ENCODE measurements around the gene CEP41. TPM values are rescaled to one million over a fixed set of nuclear protein-coding genes. Genes with fewer than 3 reads are reported as not detected.

Gene CEP41
- total RNA-seq, 1 donor from 2014 or later, result 16.5 TPM

DNA sequence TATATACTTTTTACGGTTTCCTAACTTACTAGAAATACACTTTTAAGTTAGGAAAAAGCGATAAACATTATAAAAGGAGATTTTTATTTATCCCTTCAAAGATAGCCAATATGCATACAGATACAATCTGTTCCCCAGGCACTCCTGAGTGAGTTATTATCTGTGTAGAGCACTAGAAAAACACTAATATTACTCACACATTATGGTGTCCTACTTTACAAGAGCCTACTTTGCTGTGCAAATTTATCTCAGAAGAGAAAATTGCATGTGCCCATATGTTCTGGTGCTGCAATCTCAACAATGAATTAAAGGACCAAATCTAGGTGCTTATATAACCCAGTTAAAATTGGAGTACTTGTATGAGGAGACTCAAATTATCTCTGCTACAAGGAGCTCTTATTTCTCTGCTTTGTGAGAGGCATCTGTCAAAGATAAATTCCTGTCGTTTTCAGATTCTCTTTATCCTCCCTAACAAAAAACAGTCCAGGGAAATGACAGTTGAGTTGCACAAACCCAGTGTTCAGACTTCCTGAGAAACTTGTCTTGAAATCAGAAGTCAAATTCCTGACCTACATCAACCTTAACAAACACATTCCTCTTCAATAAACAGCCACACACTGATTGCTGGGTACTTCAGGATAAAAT is 31.6 kb downstream of the CEP41 start:
- no peak for DNase-seq (ENCODE audit: low spot score)
- H3K27me3 Mint-ChIP-seq (ENCODE audit: insufficient read depth, low read depth), result no peaks in the 10 kb centered on the region
- Histone ChIP-seq H3K27ac (no peak overlapping the region), H3K9ac (no peak overlapping the region), H3K27me3 (no peaks in the 10 kb centered on the region), H2AFZ (replicated peaks) (no peak overlapping the region), H3K36me3 (no peaks in the 10 kb centered on the region), H3K4me2 (no peak overlapping the region), H4K20me1 (ENCODE audit: low read depth) (no peaks in the 10 kb centered on the region), H3K9me3 (ENCODE audit: low read depth) (no peaks in the 10 kb centered on the region), H3K79me2 (ENCODE audit: low read depth) (no peaks in the 10 kb centered on the region), H3K4me1 (no peaks in the 10 kb centered on the region), H3K4me3 (no peak overlapping the region), H3F3A (ENCODE audit: low read depth) (no peaks in the 10 kb centered on the region)
- H3K4me1 Mint-ChIP-seq, result peaks cover 21% of the 10 kb centered on the region
- H3K4me3 Mint-ChIP-seq, result no peak overlapping the region
- no peaks in the 10 kb centered on the region for H3K9me3 Mint-ChIP-seq
- H3K36me3 Mint-ChIP-seq, result peaks cover 7% of the 10 kb centered on the region
- no peak overlapping the region for H3K27ac Mint-ChIP-seq
- TF ChIP-seq EZH2phosphoT487 (IDR thresholded peaks at IDR 0.05) (no peak), EZH2 (IDR thresholded peaks at IDR 0.05) (no peak)
- TF ChIP-seq, protein P1, sequence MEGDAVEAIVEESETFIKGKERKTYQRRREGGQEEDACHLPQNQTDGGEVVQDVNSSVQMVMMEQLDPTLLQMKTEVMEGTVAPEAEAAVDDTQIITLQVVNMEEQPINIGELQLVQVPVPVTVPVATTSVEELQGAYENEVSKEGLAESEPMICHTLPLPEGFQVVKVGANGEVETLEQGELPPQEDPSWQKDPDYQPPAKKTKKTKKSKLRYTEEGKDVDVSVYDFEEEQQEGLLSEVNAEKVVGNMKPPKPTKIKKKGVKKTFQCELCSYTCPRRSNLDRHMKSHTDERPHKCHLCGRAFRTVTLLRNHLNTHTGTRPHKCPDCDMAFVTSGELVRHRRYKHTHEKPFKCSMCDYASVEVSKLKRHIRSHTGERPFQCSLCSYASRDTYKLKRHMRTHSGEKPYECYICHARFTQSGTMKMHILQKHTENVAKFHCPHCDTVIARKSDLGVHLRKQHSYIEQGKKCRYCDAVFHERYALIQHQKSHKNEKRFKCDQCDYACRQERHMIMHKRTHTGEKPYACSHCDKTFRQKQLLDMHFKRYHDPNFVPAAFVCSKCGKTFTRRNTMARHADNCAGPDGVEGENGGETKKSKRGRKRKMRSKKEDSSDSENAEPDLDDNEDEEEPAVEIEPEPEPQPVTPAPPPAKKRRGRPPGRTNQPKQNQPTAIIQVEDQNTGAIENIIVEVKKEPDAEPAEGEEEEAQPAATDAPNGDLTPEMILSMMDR (IDR thresholded peaks at IDR 0.05), result no peak

- DNase-seq (ENCODE audit: low spot score), result no peak
- Histone ChIP-seq H3K4me2 (no peak overlapping the region), H3K4me3 (no peak overlapping the region), H4K20me1 (ENCODE audit: low read depth) (no peaks in the 10 kb centered on the region), H3K9me3 (ENCODE audit: low read depth) (no peaks in the 10 kb centered on the region), H3K9ac (no peak overlapping the region), H3K4me1 (no peaks in the 10 kb centered on the region), H2AFZ (replicated peaks) (no peak overlapping the region), H3K27ac (no peak overlapping the region), H3K79me2 (ENCODE audit: low read depth) (no peaks in the 10 kb centered on the region), H3K36me3 (no peaks in the 10 kb centered on the region), H3F3A (ENCODE audit: low read depth) (no peaks in the 10 kb centered on the region), H3K27me3 (no peaks in the 10 kb centered on the region)
- Mint-ChIP-seq H3K27ac (no peak overlapping the region), H3K9me3 (no peaks in the 10 kb centered on the region), H3K4me1 (peaks cover 5% of the 10 kb centered on the region), H3K4me3 (no peak overlapping the region), H3K36me3 (peaks cover 15% of the 10 kb centered on the region), H3K27me3 (ENCODE audit: insufficient read depth, low read depth) (no peaks in the 10 kb centered on the region)
- TF ChIP-seq EZH2phosphoT487 (IDR thresholded peaks at IDR 0.05) (no peak), EZH2 (IDR thresholded peaks at IDR 0.05) (no peak)
- TF ChIP-seq, protein P1 (IDR thresholded peaks at IDR 0.05), result no peak
Observed at GRCh38 chr7:130405003-130405402, 35.8 kb downstream of the CEP41 start.

GRCh38 chr7:130401578-130401977 is 39.2 kb downstream of the CEP41 start:
- DNase-seq (ENCODE audit: low spot score), result no peak
- TF ChIP-seq EZH2 (IDR thresholded peaks at IDR 0.05), result no peak
- Mint-ChIP-seq H3K4me1 (peaks cover 18% of the 10 kb centered on the region), H3K27ac (no peak overlapping the region), H3K9me3 (no peaks in the 10 kb centered on the region), H3K36me3 (peaks cover 26% of the 10 kb centered on the region), H3K4me3 (no peak overlapping the region), H3K27me3 (ENCODE audit: insufficient read depth, low read depth) (no peaks in the 10 kb centered on the region)
- Histone ChIP-seq H3K4me1 (peaks cover 1% of the 10 kb centered on the region), H3K4me2 (no peak overlapping the region), H3K79me2 (ENCODE audit: low read depth) (no peaks in the 10 kb centered on the region), H3K9me3 (ENCODE audit: low read depth) (no peaks in the 10 kb centered on the region), H2AFZ (replicated peaks) (no peak overlapping the region), H3F3A (ENCODE audit: low read depth) (no peaks in the 10 kb centered on the region), H3K27ac (no peak overlapping the region), H4K20me1 (ENCODE audit: low read depth) (no peaks in the 10 kb centered on the region), H3K36me3 (no peaks in the 10 kb centered on the region), H3K27me3 (no peaks in the 10 kb centered on the region), H3K9ac (no peak overlapping the region), H3K4me3 (no peak overlapping the region)

GRCh38 chr7:130401101-130401500 is 39.7 kb downstream of the CEP41 start:
- no peak overlapping the region for H3K27ac Mint-ChIP-seq

More at GRCh38 chr7:130401101-130401500, 39.7 kb downstream of the CEP41 start:
- Histone ChIP-seq H3K79me2 (ENCODE audit: low read depth) (no peaks in the 10 kb centered on the region), H3K4me3 (no peak overlapping the region), H3K9ac (no peak overlapping the region), H3K4me1 (peaks cover 6% of the 10 kb centered on the region), H3K27ac (no peak overlapping the region), H3K9me3 (ENCODE audit: low read depth) (no peaks in the 10 kb centered on the region), H4K20me1 (ENCODE audit: low read depth) (no peaks in the 10 kb centered on the region), H2AFZ (replicated peaks) (no peak overlapping the region), H3K36me3 (no peaks in the 10 kb centered on the region), H3K4me2 (no peak overlapping the region), H3F3A (ENCODE audit: low read depth) (no peaks in the 10 kb centered on the region), H3K27me3 (no peaks in the 10 kb centered on the region)
- TF ChIP-seq EZH2phosphoT487 (IDR thresholded peaks at IDR 0.05) (no peak), EZH2 (IDR thresholded peaks at IDR 0.05) (no peak)
- TF ChIP-seq, protein P1 (IDR thresholded peaks at IDR 0.05), result no peak
- DNase-seq (ENCODE audit: low spot score), result no peak
- H3K4me1 Mint-ChIP-seq, result peaks cover 23% of the 10 kb centered on the region
- no peak overlapping the region for H3K4me3 Mint-ChIP-seq
- no peaks in the 10 kb centered on the region for H3K9me3 Mint-ChIP-seq
- H3K27me3 Mint-ChIP-seq (ENCODE audit: insufficient read depth, low read depth), result no peaks in the 10 kb centered on the region
- H3K36me3 Mint-ChIP-seq, result peaks cover 26% of the 10 kb centered on the region
